Measurements from ENCODE around the gene XIRP1. TPM values are rescaled to one million over a fixed set of nuclear protein-coding genes. Genes with fewer than 3 reads are reported as not detected.

The XIRP1 gene
- total RNA-seq, 1 donor from 2014 or later = not detected

GRCh38 chr3:39186692-39187151 lies 5.7 kb downstream of the XIRP1 start:
- DNase-seq (ENCODE audit: low read depth) = no peak
- no peaks in the 10 kb centered on the region for H3K36me3 ChIP-seq (ENCODE audit: control insufficient read depth, insufficient read depth, low read length)
- no peak for FAIRE-seq
- H3K27me3 ChIP-seq (ENCODE audit: control insufficient read depth, insufficient read depth, low read length) = no peaks in the 10 kb centered on the region
- no peak for TF ChIP-seq CTCF (IDR thresholded peaks at IDR 0.05; ENCODE audit: insufficient read depth, low read length, severe bottlenecking)
- no peak overlapping the region for H3K4me3 ChIP-seq (ENCODE audit: low read depth, low read length)

- TF ChIP-seq CTCF (IDR thresholded peaks at IDR 0.05; ENCODE audit: insufficient read depth, low read length, severe bottlenecking) = no peak
- H3K27me3 ChIP-seq (ENCODE audit: control insufficient read depth, insufficient read depth, low read length) = no peaks in the 10 kb centered on the region
- no peak for DNase-seq (ENCODE audit: low read depth)
- FAIRE-seq = no peak
- no peak overlapping the region for H3K4me3 ChIP-seq (ENCODE audit: low read depth, low read length)
- no peaks in the 10 kb centered on the region for H3K36me3 ChIP-seq (ENCODE audit: control insufficient read depth, insufficient read depth, low read length)
These were observed 6.3 kb downstream of the XIRP1 start for GRCh38 chr3:39185959-39186691.

GRCh38 chr3:39185326-39185958 lies 7.0 kb downstream of the XIRP1 start:
- Histone ChIP-seq H3K27me3 (ENCODE audit: control insufficient read depth, insufficient read depth, low read length) (no peaks in the 10 kb centered on the region), H3K36me3 (ENCODE audit: control insufficient read depth, insufficient read depth, low read length) (no peaks in the 10 kb centered on the region), H3K4me3 (ENCODE audit: low read depth, low read length) (no peak overlapping the region)
- no peak for TF ChIP-seq CTCF (IDR thresholded peaks at IDR 0.05; ENCODE audit: insufficient read depth, low read length, severe bottlenecking)
- FAIRE-seq (no peak), DNase-seq (ENCODE audit: low read depth) (no peak)

- no peak for FAIRE-seq
These were observed 7.5 kb downstream of the XIRP1 start for GRCh38 chr3:39184968-39185285.

GRCh38 chr3:39184081-39184967 lies 8.1 kb downstream of the XIRP1 start:
- H3K4me3 ChIP-seq (ENCODE audit: low read depth, low read length) = no peak overlapping the region
- DNase-seq (ENCODE audit: low read depth) (no peak), FAIRE-seq (no peak)
- TF ChIP-seq CTCF (IDR thresholded peaks at IDR 0.05; ENCODE audit: insufficient read depth, low read length, severe bottlenecking) = no peak
- H3K36me3 ChIP-seq (ENCODE audit: control insufficient read depth, insufficient read depth, low read length) = no peaks in the 10 kb centered on the region
- H3K27me3 ChIP-seq (ENCODE audit: control insufficient read depth, insufficient read depth, low read length) = no peaks in the 10 kb centered on the region

More at GRCh38 chr3:39184968-39185285, 7.5 kb downstream of the XIRP1 start:
- DNase-seq (ENCODE audit: low read depth) = no peak
- no peak for TF ChIP-seq CTCF (IDR thresholded peaks at IDR 0.05; ENCODE audit: insufficient read depth, low read length, severe bottlenecking)
- Histone ChIP-seq H3K27me3 (ENCODE audit: control insufficient read depth, insufficient read depth, low read length) (no peaks in the 10 kb centered on the region), H3K36me3 (ENCODE audit: control insufficient read depth, insufficient read depth, low read length) (no peaks in the 10 kb centered on the region), H3K4me3 (ENCODE audit: low read depth, low read length) (no peak overlapping the region)

Measured in bronchial epithelial cell (primary cell).